Measurements from ENCODE around the gene TRIM52. TPM values are rescaled to one million over a fixed set of nuclear protein-coding genes. Genes with fewer than 3 reads are reported as not detected.
A peak's percentile ranks its signal among the peaks of the same experiment; 100 is the strongest.
"Not testable (repeated sequence)": the region's sequence is repeated elsewhere in the genome, so short reads cannot be mapped to it uniquely, and the experiment has no call there.

TRIM52 gene
- total and polyA plus RNA-seq, 4 experiments from 2014 or later, result 19.4 to 76.8 (median 60.1) TPM

DNA sequence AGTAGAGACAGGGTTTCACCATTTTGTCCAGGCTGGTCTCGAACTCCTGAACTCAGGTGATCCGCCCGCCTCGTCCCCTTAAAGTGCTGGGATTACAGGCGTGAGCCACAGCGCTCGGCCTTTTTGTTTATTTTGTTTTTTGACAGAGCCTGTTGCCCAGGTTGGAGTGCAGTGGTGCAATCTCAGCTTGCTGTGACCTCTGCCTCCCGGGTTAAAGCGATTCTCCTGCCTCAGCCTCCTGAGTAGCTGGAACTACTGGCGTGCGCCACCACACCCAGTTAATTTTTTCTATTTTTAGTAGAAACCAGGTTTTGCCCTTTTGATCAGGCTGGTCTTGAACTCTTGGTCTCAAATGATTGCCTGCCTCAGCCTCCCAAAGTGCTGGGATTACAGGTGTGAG, 50.8 kb downstream of the TRIM52 start:
- peaks cover 0 to 15% of the 10 kb centered on the region in 2 donors for H3K36me3 Mint-ChIP-seq
- H3K9me3 ChIP-seq (ENCODE audit: control insufficient read depth in 1 of 2, low read length in 2 of 2); H3K27ac ChIP-seq (ENCODE audit: low read depth, low read length); H3K27me3 Mint-ChIP-seq; H3K27ac Mint-ChIP-seq; DNase-seq; H3K4me3 ChIP-seq (ENCODE audit: low read length in 2 of 2); H3K36me3 ChIP-seq (ENCODE audit: insufficient read depth, low read length); H3K4me3 Mint-ChIP-seq; H3K27me3 ChIP-seq (ENCODE audit: insufficient read depth, low read length); intact Hi-C loops (cut with micrococcal nuclease): not testable (repeated sequence)
- H3K4me1 ChIP-seq (ENCODE audit: insufficient read depth, low read length), result peaks cover 22% of the 10 kb centered on the region
- CTCF ChIA-PET (ENCODE audit: partially characterized antibody), result interaction anchor here (1.1 kb wide), 1 partner anchor 21 kb away, joined by 3 read pairs; no protein-coding TSS in a partner anchor
- POLR2A ChIA-PET (ENCODE audit: partially characterized antibody), result interaction anchor here (1.1 kb wide), 1 partner anchor 21 kb away, joined by 3 read pairs; no protein-coding TSS in a partner anchor
- peaks cover 30 to 50% (median 33%) of the 10 kb centered on the region in 4 donors for H3K4me1 Mint-ChIP-seq
- H3K9me3 Mint-ChIP-seq, result peaks cover 0 to 21% (median 3%) of the 10 kb centered on the region in 8 donors

DNA sequence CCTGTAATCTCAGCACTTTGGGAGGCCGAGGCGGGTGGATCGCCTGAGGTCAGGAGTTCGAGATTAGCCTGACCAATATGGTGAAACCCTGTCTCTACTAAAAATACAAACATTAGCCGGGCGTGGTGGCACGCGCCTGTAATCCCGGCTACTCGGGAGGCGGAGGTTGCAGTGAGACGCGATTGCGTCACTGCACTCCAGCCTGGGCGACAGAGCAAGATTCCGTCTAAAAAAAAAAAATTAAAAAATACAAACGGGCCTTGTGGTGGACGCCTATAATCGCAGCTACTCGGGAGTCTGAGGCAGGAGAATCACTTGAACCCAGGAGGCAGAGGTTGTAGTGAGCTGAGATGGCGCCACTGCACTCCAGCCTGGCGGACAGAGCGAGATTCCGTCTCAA, 51.9 kb downstream of the TRIM52 start:
- CTCF ChIA-PET (ENCODE audit: partially characterized antibody), result interaction anchor here (3.3 kb wide), 1 partner anchor 13 kb away, joined by 14 read pairs; the partner anchor contains the start of gene TRIM41
- intact Hi-C loops (cut with micrococcal nuclease); H3K27ac ChIP-seq (ENCODE audit: low read depth, low read length); H3K27me3 Mint-ChIP-seq; H3K4me3 ChIP-seq (ENCODE audit: low read length in 2 of 2); H3K36me3 ChIP-seq (ENCODE audit: insufficient read depth, low read length); H3K4me3 Mint-ChIP-seq; DNase-seq; H3K9me3 ChIP-seq (ENCODE audit: control insufficient read depth in 1 of 2, low read length in 2 of 2); H3K27me3 ChIP-seq (ENCODE audit: insufficient read depth, low read length): not testable (repeated sequence)
- Mint-ChIP-seq H3K27ac (peak overlapping the region in 2 of 7 donors; percentile 8 to 12), H3K9me3 (peaks cover 0 to 21% (median 3%) of the 10 kb centered on the region in 8 donors), H3K36me3 (peaks cover 0 to 17% of the 10 kb centered on the region in 2 donors), H3K4me1 (peaks cover 28 to 47% (median 33%) of the 10 kb centered on the region in 4 donors)
- POLR2A ChIA-PET (ENCODE audit: partially characterized antibody), result interaction anchor here (4.7 to 8.9 kb wide), 4 partner anchors 8 to 52 kb away, joined by 76 to 412 read pairs (median 107); partner anchors contain the start of genes TRIM41 and TRIM52
- peaks cover 28% of the 10 kb centered on the region for H3K4me1 ChIP-seq (ENCODE audit: insufficient read depth, low read length)

DNA sequence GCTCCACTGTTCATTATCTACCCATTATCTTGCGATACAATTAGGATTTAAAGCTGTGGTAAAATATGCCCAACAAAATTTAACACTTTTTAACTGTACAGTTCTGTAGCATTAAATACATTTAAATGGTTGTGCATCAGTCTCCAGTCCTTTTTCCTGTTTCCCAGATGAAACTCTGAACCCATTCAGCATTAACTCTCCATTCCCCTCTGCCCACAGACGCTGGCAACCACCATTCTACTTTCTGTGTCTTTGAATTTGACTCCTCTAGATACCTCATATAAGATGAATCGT, 53.0 kb downstream of the TRIM52 start:
- Histone ChIP-seq H3K27me3 (ENCODE audit: insufficient read depth, low read length) (no peaks in the 10 kb centered on the region), H3K4me3 (ENCODE audit: low read length in 2 of 2) (peak overlapping the region in 1 of 2 donors; percentile 71), H3K36me3 (ENCODE audit: insufficient read depth, low read length) (no peaks in the 10 kb centered on the region), H3K27ac (ENCODE audit: low read depth, low read length) (peak overlapping the region; percentile 67), H3K4me1 (ENCODE audit: insufficient read depth, low read length) (peaks cover 31% of the 10 kb centered on the region), H3K9me3 (ENCODE audit: control insufficient read depth in 1 of 2, low read length in 2 of 2) (no peaks in the 10 kb centered on the region)
- intact Hi-C loops (cut with micrococcal nuclease), result loop anchor here (1.0 kb wide), 2 partner anchors 10 to 14 kb away; no protein-coding TSS in a partner anchor
- peaks cover 7 to 10% of the 10 kb centered on the region in 2 donors for H3K27me3 Mint-ChIP-seq
- peak overlapping the region; percentile 88 to 97 (median 92) for H3K4me3 Mint-ChIP-seq
- peaks cover 0 to 21% (median 3%) of the 10 kb centered on the region in 8 donors for H3K9me3 Mint-ChIP-seq
- ChIA-PET CTCF (ENCODE audit: partially characterized antibody) (interaction anchor here (1.4 to 7.8 kb wide), 10 partner anchors 9 to 54 kb away, joined by 3 to 100 read pairs (median 7); partner anchors contain the start of genes RACK1, TRIM41 and TRIM52), POLR2A (ENCODE audit: partially characterized antibody) (interaction anchor here (0.8 to 8.9 kb wide), 8 partner anchors 9 to 404 kb away, joined by 3 to 412 read pairs (median 48); partner anchors contain the start of genes RACK1, TRIM41 and TRIM52)
- peaks cover 0 to 17% of the 10 kb centered on the region in 2 donors for H3K36me3 Mint-ChIP-seq
- peak overlapping the region; percentile 91 to 100 (median 98) for H3K27ac Mint-ChIP-seq
- no peak for DNase-seq
- peaks cover 24 to 47% (median 32%) of the 10 kb centered on the region in 4 donors for H3K4me1 Mint-ChIP-seq

DNA sequence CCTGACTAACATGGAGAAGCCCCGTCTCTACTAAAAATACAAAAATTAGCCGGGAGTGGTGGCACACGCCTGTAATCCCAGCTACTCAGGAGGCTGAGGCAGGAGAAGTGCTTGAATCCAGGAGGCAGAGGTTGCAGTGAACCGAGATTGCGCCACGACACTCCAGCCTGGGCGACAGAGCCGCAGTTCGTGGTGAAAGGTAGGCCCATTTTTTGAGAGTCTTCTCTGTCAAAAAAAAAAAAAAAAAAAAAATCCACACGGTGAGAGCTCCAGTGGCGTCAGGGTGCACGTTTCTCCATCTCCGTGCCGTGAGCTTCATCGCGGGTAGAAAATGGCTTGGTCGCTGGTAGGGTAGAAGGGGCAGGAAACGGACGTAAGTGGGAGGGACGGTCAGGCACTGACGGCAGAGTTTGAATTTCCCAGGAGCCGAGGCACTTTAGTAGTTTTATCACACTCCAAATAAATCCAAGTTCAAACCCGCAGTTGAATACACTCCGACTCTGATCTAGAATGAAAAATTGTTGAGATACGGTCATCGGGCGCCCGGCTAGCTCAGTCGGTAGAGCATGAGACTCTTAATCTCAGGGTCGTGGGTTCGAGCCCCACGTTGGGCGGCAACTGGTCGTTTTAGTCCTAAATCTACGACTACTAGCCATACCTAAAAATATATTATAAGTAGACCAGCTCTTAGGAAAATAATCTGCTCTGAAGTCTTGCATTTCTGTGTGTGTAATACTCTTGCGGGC, 53.6 kb downstream of the TRIM52 start:
- POLR2A ChIA-PET (ENCODE audit: partially characterized antibody), result interaction anchor here (0.6 to 8.9 kb wide), 14 partner anchors 7 to 404 kb away, joined by 3 to 412 read pairs (median 6); partner anchors contain the start of genes RACK1, TRIM41 and TRIM52
- Histone ChIP-seq H3K9me3 (ENCODE audit: control insufficient read depth in 1 of 2, low read length in 2 of 2) (no peaks in the 10 kb centered on the region), H3K27ac (ENCODE audit: low read depth, low read length) (peak overlapping the region; percentile 67), H3K4me3 (ENCODE audit: low read length in 2 of 2) (peak overlapping the region; percentile 71), H3K27me3 (ENCODE audit: insufficient read depth, low read length) (no peaks in the 10 kb centered on the region), H3K36me3 (ENCODE audit: insufficient read depth, low read length) (no peaks in the 10 kb centered on the region), H3K4me1 (ENCODE audit: insufficient read depth, low read length) (peaks cover 31% of the 10 kb centered on the region)
- CTCF ChIA-PET (ENCODE audit: partially characterized antibody), result interaction anchor here (1.4 to 7.8 kb wide), 10 partner anchors 9 to 54 kb away, joined by 3 to 100 read pairs (median 7); partner anchors contain the start of genes RACK1, TRIM41 and TRIM52
- Mint-ChIP-seq H3K4me1 (peaks cover 24 to 47% (median 32%) of the 10 kb centered on the region in 4 donors), H3K36me3 (peaks cover 0 to 17% of the 10 kb centered on the region in 2 donors), H3K27me3 (peaks cover 7 to 10% of the 10 kb centered on the region in 2 donors), H3K9me3 (peaks cover 0 to 21% (median 3%) of the 10 kb centered on the region in 8 donors), H3K4me3 (peak overlapping the region; percentile 88 to 97 (median 92)), H3K27ac (peak overlapping the region; percentile 91 to 100 (median 98))
- peak; percentile 76 to 88 (median 81) for DNase-seq
- intact Hi-C loops (cut with micrococcal nuclease), result loop anchor here (1.0 kb wide), 2 partner anchors 11 to 15 kb away; no protein-coding TSS in a partner anchor

DNA sequence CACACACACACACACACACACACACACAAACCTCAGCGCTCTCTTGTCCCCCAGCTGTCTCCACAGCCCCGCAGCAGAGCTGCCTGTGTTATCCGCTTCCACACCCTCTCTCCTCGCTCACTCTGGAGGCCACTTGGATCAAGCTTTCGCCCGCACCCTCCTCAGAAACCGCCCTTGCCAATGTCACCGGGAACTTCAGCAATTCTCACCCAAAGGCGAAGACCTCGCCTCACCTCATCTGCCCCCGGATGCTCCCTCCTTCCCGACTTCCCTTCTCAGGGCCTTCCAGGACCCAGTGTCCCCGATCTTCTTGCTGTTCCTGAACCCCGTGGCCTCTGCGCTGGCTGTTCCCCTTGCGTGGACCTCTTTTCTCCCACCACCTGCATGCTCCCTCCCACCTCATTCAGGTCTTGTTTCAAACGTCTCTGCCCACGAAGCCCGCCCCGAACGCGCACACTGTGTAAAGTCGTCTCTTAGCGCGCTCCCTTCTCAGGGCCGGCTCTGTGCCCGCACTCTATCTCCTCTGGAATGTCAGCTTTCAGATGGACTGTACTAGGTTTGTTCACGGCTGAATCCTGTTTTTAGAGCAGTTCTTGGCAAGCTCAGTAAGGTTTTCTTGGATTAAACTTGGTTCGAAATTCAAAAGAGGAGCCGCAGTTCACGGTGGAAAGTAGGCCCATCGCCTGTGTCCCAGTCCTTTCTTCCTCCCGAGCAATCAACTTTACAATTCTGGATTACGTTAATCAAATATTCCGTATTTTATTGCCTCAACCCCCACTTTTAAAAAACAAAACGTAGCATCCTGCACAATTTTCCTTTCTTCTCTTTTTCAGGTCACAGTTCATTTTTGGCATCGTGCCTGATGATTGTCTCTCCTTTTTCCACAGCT, 54.9 kb downstream of the TRIM52 start:
- intact Hi-C loops (cut with micrococcal nuclease), result loop anchor here (1.0 kb wide), 1 partner anchor 15 kb away; no protein-coding TSS in a partner anchor
- ChIA-PET POLR2A (ENCODE audit: partially characterized antibody) (interaction anchor here (1.1 to 8.9 kb wide), 8 partner anchors 11 to 55 kb away, joined by 4 to 412 read pairs (median 48); partner anchors contain the start of genes RACK1, TRIM41 and TRIM52), CTCF (ENCODE audit: partially characterized antibody) (interaction anchor here (0.6 to 7.8 kb wide), 10 partner anchors 8 to 38 kb away, joined by 3 to 100 read pairs (median 7); partner anchors contain the start of genes RACK1 and TRIM41)
- H3K27ac Mint-ChIP-seq, result peak overlapping the region; percentile 91 to 100 (median 98)
- no peaks in the 10 kb centered on the region for H3K27me3 ChIP-seq (ENCODE audit: insufficient read depth, low read length)
- H3K4me3 ChIP-seq (ENCODE audit: low read length in 2 of 2), result peak overlapping the region; percentile 71
- peak in 2 of 5 donors; percentile 20 to 22 for DNase-seq
- H3K36me3 ChIP-seq (ENCODE audit: insufficient read depth, low read length), result no peaks in the 10 kb centered on the region
- peaks cover 0 to 22% (median 3%) of the 10 kb centered on the region in 8 donors for H3K9me3 Mint-ChIP-seq
- peaks cover 31% of the 10 kb centered on the region for H3K4me1 ChIP-seq (ENCODE audit: insufficient read depth, low read length)
- H3K27me3 Mint-ChIP-seq, result peaks cover 7 to 10% of the 10 kb centered on the region in 2 donors
- H3K9me3 ChIP-seq (ENCODE audit: control insufficient read depth in 1 of 2, low read length in 2 of 2), result no peaks in the 10 kb centered on the region
- peaks cover 22 to 39% (median 31%) of the 10 kb centered on the region in 4 donors for H3K4me1 Mint-ChIP-seq
- peak overlapping the region; percentile 67 for H3K27ac ChIP-seq (ENCODE audit: low read depth, low read length)
- H3K36me3 Mint-ChIP-seq, result peaks cover 0 to 17% of the 10 kb centered on the region in 2 donors
- H3K4me3 Mint-ChIP-seq, result peak overlapping the region; percentile 88 to 97 (median 92)

All from CD4-positive, alpha-beta memory T cell (primary cell).